ENCODE results near the gene TIGAR. TPM values are rescaled to one million over a fixed set of nuclear protein-coding genes. Genes with fewer than 3 reads are reported as not detected.

TIGAR gene
- total RNA-seq, 1 donor from 2014 or later: 20.7 TPM

DNA sequence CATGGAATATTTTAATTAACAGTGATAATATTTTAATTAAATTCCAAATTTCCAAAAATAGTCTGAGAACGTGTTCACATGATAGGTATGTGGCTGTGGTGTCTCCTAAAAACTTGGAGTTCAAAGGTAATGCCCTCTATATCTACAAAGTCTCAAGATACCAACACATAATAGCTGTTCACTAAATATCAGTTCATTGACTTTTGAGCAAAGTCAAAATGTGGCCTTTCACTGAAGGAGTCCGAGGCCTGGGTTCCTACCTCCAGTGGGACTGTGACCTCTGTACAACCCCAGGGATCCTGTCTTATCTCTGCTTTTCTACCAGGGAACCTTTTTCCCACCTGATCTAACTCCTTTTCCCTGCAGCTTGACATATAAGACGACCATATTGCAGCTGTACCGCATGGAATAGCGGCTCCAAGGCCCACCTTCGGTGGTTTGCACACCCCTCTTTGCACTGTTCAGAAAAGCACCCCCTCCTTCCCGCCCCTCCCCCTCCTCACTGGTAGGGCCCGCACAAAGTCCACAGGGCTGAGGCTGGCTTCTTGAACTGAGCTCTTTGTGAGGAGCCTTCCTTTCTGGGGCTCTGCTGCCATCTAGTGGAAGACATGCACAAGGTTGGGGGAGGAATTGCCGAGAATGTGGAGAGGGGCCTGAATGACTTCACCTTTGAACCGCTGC lies 44.3 kb upstream of the TIGAR start:
- peak; percentile 85 for DNase-seq
- Mint-ChIP-seq H3K4me1 (ENCODE audit: low read depth, unreplicated experiment) (peaks cover 31% of the 10 kb centered on the region), H3K36me3 (ENCODE audit: unreplicated experiment) (no peaks in the 10 kb centered on the region), H3K9me3 (ENCODE audit: unreplicated experiment) (peaks cover 13% of the 10 kb centered on the region), H3K4me3 (ENCODE audit: unreplicated experiment) (peak overlapping the region; percentile 93), H3K27ac (ENCODE audit: unreplicated experiment) (peak overlapping the region; percentile 24), H3K27me3 (ENCODE audit: unreplicated experiment) (peaks cover 9% of the 10 kb centered on the region)
- TF ChIP-seq, protein P1, sequence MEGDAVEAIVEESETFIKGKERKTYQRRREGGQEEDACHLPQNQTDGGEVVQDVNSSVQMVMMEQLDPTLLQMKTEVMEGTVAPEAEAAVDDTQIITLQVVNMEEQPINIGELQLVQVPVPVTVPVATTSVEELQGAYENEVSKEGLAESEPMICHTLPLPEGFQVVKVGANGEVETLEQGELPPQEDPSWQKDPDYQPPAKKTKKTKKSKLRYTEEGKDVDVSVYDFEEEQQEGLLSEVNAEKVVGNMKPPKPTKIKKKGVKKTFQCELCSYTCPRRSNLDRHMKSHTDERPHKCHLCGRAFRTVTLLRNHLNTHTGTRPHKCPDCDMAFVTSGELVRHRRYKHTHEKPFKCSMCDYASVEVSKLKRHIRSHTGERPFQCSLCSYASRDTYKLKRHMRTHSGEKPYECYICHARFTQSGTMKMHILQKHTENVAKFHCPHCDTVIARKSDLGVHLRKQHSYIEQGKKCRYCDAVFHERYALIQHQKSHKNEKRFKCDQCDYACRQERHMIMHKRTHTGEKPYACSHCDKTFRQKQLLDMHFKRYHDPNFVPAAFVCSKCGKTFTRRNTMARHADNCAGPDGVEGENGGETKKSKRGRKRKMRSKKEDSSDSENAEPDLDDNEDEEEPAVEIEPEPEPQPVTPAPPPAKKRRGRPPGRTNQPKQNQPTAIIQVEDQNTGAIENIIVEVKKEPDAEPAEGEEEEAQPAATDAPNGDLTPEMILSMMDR (IDR thresholded peaks at IDR 0.05; ENCODE audit: partially characterized antibody, unreplicated experiment): peak; percentile 88

DNA sequence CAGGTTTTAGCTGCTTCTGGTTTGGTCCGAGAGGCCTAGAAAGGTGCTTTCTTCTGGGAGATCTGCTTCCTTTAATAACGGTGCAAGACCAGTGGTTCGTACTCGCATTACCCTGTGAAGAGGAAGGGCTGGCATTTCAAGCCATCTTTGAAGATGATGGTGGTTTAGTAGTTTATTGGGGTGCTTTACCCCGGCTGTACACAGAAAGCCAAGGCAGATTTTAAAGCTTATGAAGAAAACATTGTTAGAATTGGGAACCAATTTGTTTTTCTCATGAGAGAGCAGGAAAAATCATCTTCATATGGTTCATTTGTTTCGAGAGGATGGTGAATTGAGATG lies 43.8 kb upstream of the TIGAR start:
- peaks cover 13% of the 10 kb centered on the region for H3K9me3 Mint-ChIP-seq (ENCODE audit: unreplicated experiment)
- TF ChIP-seq, protein P1 (IDR thresholded peaks at IDR 0.05; ENCODE audit: partially characterized antibody, unreplicated experiment): peak; percentile 39
- H3K4me1 Mint-ChIP-seq (ENCODE audit: low read depth, unreplicated experiment): peaks cover 31% of the 10 kb centered on the region
- H3K27me3 Mint-ChIP-seq (ENCODE audit: unreplicated experiment): peaks cover 9% of the 10 kb centered on the region
- peak overlapping the region; percentile 24 for H3K27ac Mint-ChIP-seq (ENCODE audit: unreplicated experiment)
- peak overlapping the region; percentile 93 for H3K4me3 Mint-ChIP-seq (ENCODE audit: unreplicated experiment)
- DNase-seq: no peak
- H3K36me3 Mint-ChIP-seq (ENCODE audit: unreplicated experiment): no peaks in the 10 kb centered on the region

DNA sequence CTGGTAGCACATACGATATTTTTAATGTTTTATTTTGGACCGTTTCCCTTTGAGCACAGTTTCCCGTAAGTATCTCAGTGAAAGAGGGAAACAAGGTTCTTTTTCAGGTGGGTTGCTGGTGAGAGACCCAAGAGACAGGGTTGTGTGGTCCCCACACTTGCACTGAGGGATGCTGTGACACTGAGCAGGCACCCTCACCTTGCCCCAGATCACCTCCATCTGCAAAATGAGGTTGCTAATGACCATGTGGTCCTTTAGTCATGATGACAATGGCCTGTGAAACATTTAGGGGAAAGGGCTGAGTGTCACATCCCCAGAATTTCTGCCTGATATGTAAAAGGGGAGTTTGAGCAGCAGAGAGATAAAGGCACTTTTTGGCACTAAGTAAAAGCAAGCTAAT lies 43.2 kb upstream of the TIGAR start:
- DNase-seq: no peak
- TF ChIP-seq, protein P1 (IDR thresholded peaks at IDR 0.05; ENCODE audit: partially characterized antibody, unreplicated experiment): no peak
- peaks cover 14% of the 10 kb centered on the region for H3K9me3 Mint-ChIP-seq (ENCODE audit: unreplicated experiment)
- no peak overlapping the region for H3K4me3 Mint-ChIP-seq (ENCODE audit: unreplicated experiment)
- H3K27ac Mint-ChIP-seq (ENCODE audit: unreplicated experiment): no peak overlapping the region
- peaks cover 11% of the 10 kb centered on the region for H3K27me3 Mint-ChIP-seq (ENCODE audit: unreplicated experiment)
- no peaks in the 10 kb centered on the region for H3K36me3 Mint-ChIP-seq (ENCODE audit: unreplicated experiment)
- peaks cover 31% of the 10 kb centered on the region for H3K4me1 Mint-ChIP-seq (ENCODE audit: low read depth, unreplicated experiment)

DNA sequence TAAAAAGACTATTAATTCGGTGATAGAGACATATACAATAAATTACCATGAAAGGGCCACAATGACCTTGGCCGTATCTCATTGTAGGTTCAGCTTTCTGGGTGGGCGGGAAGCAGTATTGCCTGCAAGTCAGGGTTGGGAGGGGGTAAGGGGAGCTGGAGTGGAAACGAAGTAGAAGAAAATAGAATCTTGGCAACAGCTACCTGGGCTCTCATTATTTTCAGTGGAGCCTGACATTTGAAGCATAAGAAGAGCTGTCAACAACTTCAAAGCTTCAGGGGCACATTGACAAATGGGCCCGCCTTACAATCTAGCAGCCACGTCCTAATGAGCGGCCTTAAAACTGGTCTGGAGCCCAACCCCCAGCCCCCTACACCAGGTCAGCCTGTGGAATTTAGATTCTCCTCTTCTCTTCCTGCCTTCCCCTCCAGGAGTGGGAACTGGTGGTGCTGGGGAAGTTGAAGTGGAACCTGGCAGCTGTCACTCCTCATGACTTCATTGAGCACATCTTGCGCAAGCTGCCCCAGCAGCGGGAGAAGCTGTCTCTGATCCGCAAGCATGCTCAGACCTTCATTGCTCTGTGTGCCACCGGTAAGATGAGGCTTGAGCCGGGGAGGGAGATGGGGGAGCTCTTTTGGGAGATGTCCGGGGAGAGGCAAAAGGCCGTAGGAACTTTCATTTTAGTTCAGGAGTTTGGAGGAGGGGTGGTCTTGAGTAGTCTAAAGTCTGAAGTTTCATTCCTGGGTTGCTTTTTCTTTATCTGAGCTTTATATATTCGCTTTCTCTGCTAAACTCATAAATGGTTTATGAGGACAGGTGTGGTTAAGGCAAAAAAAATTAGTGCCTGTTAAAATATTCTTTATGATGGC lies 42.5 kb upstream of the TIGAR start:
- peaks cover 8% of the 10 kb centered on the region for H3K27me3 Mint-ChIP-seq (ENCODE audit: unreplicated experiment)
- peak overlapping the region; percentile 66 for H3K4me3 Mint-ChIP-seq (ENCODE audit: unreplicated experiment)
- peaks cover 29% of the 10 kb centered on the region for H3K4me1 Mint-ChIP-seq (ENCODE audit: low read depth, unreplicated experiment)
- peak overlapping the region; percentile 46 for H3K27ac Mint-ChIP-seq (ENCODE audit: unreplicated experiment)
- TF ChIP-seq, protein P1 (IDR thresholded peaks at IDR 0.05; ENCODE audit: partially characterized antibody, unreplicated experiment): no peak
- DNase-seq: no peak
- H3K36me3 Mint-ChIP-seq (ENCODE audit: unreplicated experiment): no peaks in the 10 kb centered on the region
- H3K9me3 Mint-ChIP-seq (ENCODE audit: unreplicated experiment): peaks cover 10% of the 10 kb centered on the region
